ENCODE measurements around the gene DOCK1.

DOCK1 gene

GRCh38 chr10:127210936-127211466, 305.8 kb downstream of the DOCK1 start:
- TF ChIP-seq PAX5 (IDR thresholded peaks at IDR 0.05; ENCODE audit: insufficient read depth, low read length, severe bottlenecking) (no peak), SPI1 (IDR thresholded peaks at IDR 0.05; ENCODE audit: low read depth, low read length) (peak; percentile 74)
- FAIRE-seq (no peak), DNase-seq (ENCODE audit: insufficient read length, low spot score) (no peak)

- DNase-seq (ENCODE audit: insufficient read length, low spot score) = no peak
- FAIRE-seq = no peak
- TF ChIP-seq POLR2AphosphoS5 (IDR thresholded peaks at IDR 0.05; ENCODE audit: low read depth, low read length) (no peak), PAX5 (IDR thresholded peaks at IDR 0.05; ENCODE audit: insufficient read depth, low read length, severe bottlenecking) (no peak), SPI1 (IDR thresholded peaks at IDR 0.05; ENCODE audit: low read depth, low read length) (no peak), POU2F2 (IDR thresholded peaks at IDR 0.05; ENCODE audit: low read depth, low read length) (no peak), TAF1 (IDR thresholded peaks at IDR 0.05; ENCODE audit: low read depth, low read length) (no peak), POLR2A (IDR thresholded peaks at IDR 0.05; ENCODE audit: low read depth, low read length) (no peak)
These were observed 310.6 kb downstream of the DOCK1 start for GRCh38 chr10:127215866-127216265.

- DNase-seq (ENCODE audit: insufficient read length, low spot score) (no peak), FAIRE-seq (no peak)
- TF ChIP-seq SPI1 (IDR thresholded peaks at IDR 0.05; ENCODE audit: low read depth, low read length) = no peak
- TF ChIP-seq PAX5 (IDR thresholded peaks at IDR 0.05; ENCODE audit: insufficient read depth, low read length, severe bottlenecking) = no peak
- TF ChIP-seq POLR2A (IDR thresholded peaks at IDR 0.05; ENCODE audit: low read depth, low read length) = no peak
- TF ChIP-seq POU2F2 (IDR thresholded peaks at IDR 0.05; ENCODE audit: low read depth, low read length) = no peak
- TF ChIP-seq POLR2AphosphoS5 (IDR thresholded peaks at IDR 0.05; ENCODE audit: low read depth, low read length) = no peak
- no peak for TF ChIP-seq TAF1 (IDR thresholded peaks at IDR 0.05; ENCODE audit: low read depth, low read length)
These were observed 311.0 kb downstream of the DOCK1 start for GRCh38 chr10:127216274-127216673.

GRCh38 chr10:127216786-127217185, 311.6 kb downstream of the DOCK1 start:
- no peak for FAIRE-seq
- no peak for TF ChIP-seq POLR2A (IDR thresholded peaks at IDR 0.05; ENCODE audit: low read depth, low read length)
- TF ChIP-seq POLR2AphosphoS5 (IDR thresholded peaks at IDR 0.05; ENCODE audit: low read depth, low read length) = no peak
- no peak for TF ChIP-seq TAF1 (IDR thresholded peaks at IDR 0.05; ENCODE audit: low read depth, low read length)
- no peak for TF ChIP-seq SPI1 (IDR thresholded peaks at IDR 0.05; ENCODE audit: low read depth, low read length)
- TF ChIP-seq PAX5 (IDR thresholded peaks at IDR 0.05; ENCODE audit: insufficient read depth, low read length, severe bottlenecking) = no peak
- TF ChIP-seq POU2F2 (IDR thresholded peaks at IDR 0.05; ENCODE audit: low read depth, low read length) = no peak
- DNase-seq (ENCODE audit: insufficient read length, low spot score) = no peak

GRCh38 chr10:127218658-127219057, 313.4 kb downstream of the DOCK1 start:
- TF ChIP-seq TAF1 (IDR thresholded peaks at IDR 0.05; ENCODE audit: low read depth, low read length) (no peak), POU2F2 (IDR thresholded peaks at IDR 0.05; ENCODE audit: low read depth, low read length) (no peak), POLR2A (IDR thresholded peaks at IDR 0.05; ENCODE audit: low read depth, low read length) (no peak), SPI1 (IDR thresholded peaks at IDR 0.05; ENCODE audit: low read depth, low read length) (no peak), PAX5 (IDR thresholded peaks at IDR 0.05; ENCODE audit: insufficient read depth, low read length, severe bottlenecking) (no peak), POLR2AphosphoS5 (IDR thresholded peaks at IDR 0.05; ENCODE audit: low read depth, low read length) (no peak)
- FAIRE-seq (no peak), DNase-seq (ENCODE audit: insufficient read length, low spot score) (no peak)

GRCh38 chr10:127221281-127221680, 316.1 kb downstream of the DOCK1 start:
- TF ChIP-seq POU2F2 (IDR thresholded peaks at IDR 0.05; ENCODE audit: low read depth, low read length) (no peak), POLR2A (IDR thresholded peaks at IDR 0.05; ENCODE audit: low read depth, low read length) (no peak), TAF1 (IDR thresholded peaks at IDR 0.05; ENCODE audit: low read depth, low read length) (no peak), SPI1 (IDR thresholded peaks at IDR 0.05; ENCODE audit: low read depth, low read length) (no peak), POLR2AphosphoS5 (IDR thresholded peaks at IDR 0.05; ENCODE audit: low read depth, low read length) (no peak), PAX5 (IDR thresholded peaks at IDR 0.05; ENCODE audit: insufficient read depth, low read length, severe bottlenecking) (no peak)
- FAIRE-seq (no peak), DNase-seq (ENCODE audit: insufficient read length, low spot score) (no peak)

GRCh38 chr10:127227027-127227426, 321.8 kb downstream of the DOCK1 start:
- TF ChIP-seq POLR2AphosphoS5 (IDR thresholded peaks at IDR 0.05; ENCODE audit: low read depth, low read length) (no peak), SPI1 (IDR thresholded peaks at IDR 0.05; ENCODE audit: low read depth, low read length) (no peak), POLR2A (IDR thresholded peaks at IDR 0.05; ENCODE audit: low read depth, low read length) (no peak), PAX5 (IDR thresholded peaks at IDR 0.05; ENCODE audit: insufficient read depth, low read length, severe bottlenecking) (no peak), POU2F2 (IDR thresholded peaks at IDR 0.05; ENCODE audit: low read depth, low read length) (no peak), TAF1 (IDR thresholded peaks at IDR 0.05; ENCODE audit: low read depth, low read length) (no peak)
- no peak for FAIRE-seq
- DNase-seq (ENCODE audit: insufficient read length, low spot score) = no peak

GRCh38 chr10:127227663-127228062, 322.4 kb downstream of the DOCK1 start:
- TF ChIP-seq POLR2AphosphoS5 (IDR thresholded peaks at IDR 0.05; ENCODE audit: low read depth, low read length) (no peak), POLR2A (IDR thresholded peaks at IDR 0.05; ENCODE audit: low read depth, low read length) (no peak), PAX5 (IDR thresholded peaks at IDR 0.05; ENCODE audit: insufficient read depth, low read length, severe bottlenecking) (no peak), POU2F2 (IDR thresholded peaks at IDR 0.05; ENCODE audit: low read depth, low read length) (no peak), TAF1 (IDR thresholded peaks at IDR 0.05; ENCODE audit: low read depth, low read length) (no peak), SPI1 (IDR thresholded peaks at IDR 0.05; ENCODE audit: low read depth, low read length) (no peak)
- FAIRE-seq (no peak), DNase-seq (ENCODE audit: insufficient read length, low spot score) (no peak)

- no peak for FAIRE-seq
- no peak for DNase-seq (ENCODE audit: insufficient read length, low spot score)
- TF ChIP-seq POU2F2 (IDR thresholded peaks at IDR 0.05; ENCODE audit: low read depth, low read length) (no peak), POLR2A (IDR thresholded peaks at IDR 0.05; ENCODE audit: low read depth, low read length) (no peak), SPI1 (IDR thresholded peaks at IDR 0.05; ENCODE audit: low read depth, low read length) (no peak), POLR2AphosphoS5 (IDR thresholded peaks at IDR 0.05; ENCODE audit: low read depth, low read length) (no peak), PAX5 (IDR thresholded peaks at IDR 0.05; ENCODE audit: insufficient read depth, low read length, severe bottlenecking) (no peak)
These were observed 323.1 kb downstream of the DOCK1 start for GRCh38 chr10:127228195-127228787.

Data from GM12891 (cell line).